Heart right ventricle (tissue), 16 donors: ENCODE measurements around the gene TWIST2. TPM values are rescaled to one million over a fixed set of nuclear protein-coding genes. Genes with fewer than 3 reads are reported as not detected.

ENCODE experiments used
- ATAC-seq, 8 donors: fragments of 200-7000 bp; cut with Tn5 transposase; one replicate each; pipeline ENCODE4 v1.9.1; 2020; ENCODE audit warnings: mild to moderate bottlenecking in 8 of 8, moderate library complexity in 8 of 8, moderate number of reproducible peaks in 1 of 8
- DNase-seq, 2 donors: peaks; one replicate each; pipeline ENCODE4 v3.0.0-alpha.2; 2020
- H3K27ac ChIP-seq, 10 donors: fragments of 200-600 bp; sonication (generic) in 2 of 10; one replicate each; pipeline versions ENCODE4 v1.5.0 to v1.8.0; 2020 to 2022; ENCODE audit warnings: mild to moderate bottlenecking in 3 of 10
- H3K27me3 ChIP-seq, 7 donors: fragments of 200-600 bp; one replicate each; pipeline ENCODE4 v1.8.0; 2021 to 2022; ENCODE audit warnings: mild to moderate bottlenecking in 2 of 7
- H3K36me3 ChIP-seq, 9 donors: fragments of 200-600 bp; sonication (generic) in 1 of 9; one replicate each; pipeline versions ENCODE4 v1.5.0 to v1.8.0; 2020 to 2022; ENCODE audit warnings: mild to moderate bottlenecking in 2 of 9
- H3K4me1 ChIP-seq, 9 donors: fragments of 200-600 bp; sonication (generic) in 1 of 9; one replicate each; pipeline versions ENCODE4 v1.5.0 to v1.8.0; 2020 to 2022; ENCODE audit warnings: mild to moderate bottlenecking in 4 of 9
- H3K4me3 ChIP-seq, 10 donors: fragments of 200-600 bp; sonication (generic) in 2 of 10; one replicate each; pipeline versions ENCODE4 v1.5.0 to v1.8.0; 2020 to 2022; ENCODE audit warnings: mild to moderate bottlenecking in 7 of 10, moderate library complexity in 2 of 10
- H3K9me3 ChIP-seq, 11 donors: fragments of 200-600 bp in 10 of 11; sonication (generic) in 2 of 11; one replicate each; pipeline versions ENCODE4 v1.5.0 to v1.8.0; 2013 to 2022; ENCODE audit warnings: mild to moderate bottlenecking in 2 of 11, control low read depth in 1 of 11, moderate library complexity in 1 of 11
- WGBS, 2 donors: extraction: QIAGEN DNeasy Blood & Tissue Kit; methylation state at CpG; one replicate each; pipeline ENCODE4 v1.1.7; 2013; ENCODE audit warnings: inconsistent platforms in 1 of 2; 5-methylcytosine and 5-hydroxymethylcytosine counted together
- intact Hi-C, 10 donors: fragments of 100-400 bp; cut with DNase I; formaldehyde crosslinking; loops; one replicate each; pipeline versions ENCODE4 v1.11.1 to v1.14.2; 2022
- polyA plus RNA-seq, 2 donors: library from polyadenylated mRNA; stranded (reverse); fragments of 200-250 nt; gene quantifications; one replicate each; pipeline ENCODE4 v1.2.3, GENCODE V29; 2013
- total RNA-seq, 10 donors: library from RNA; stranded (reverse); fragmentation: NEBNext Ultra II Directional in 3 of 10; extraction: Animal tissue kit (Norgen Biotek cat#: 25700) in 3 of 10; gene quantifications; one replicate each; pipeline versions ENCODE4 v1.2.1 to v1.2.4, GENCODE V29; 2021 to 2023
- TF ChIP-seq, protein P1 (sequence below), 9 donors: fragments of 200-600 bp; sonication (generic) in 2 of 9; IDR thresholded peaks; one replicate each; pipeline versions ENCODE4 v1.5.0 to v1.8.0; 2021 to 2022; ENCODE audit warnings: antibody characterized with exemption in 9 of 9, mild to moderate bottlenecking in 5 of 9, moderate library complexity in 1 of 9
- donor health status: Arrhythmogenic right ventricular cardiomyopathy.
- donor health status: ischemic (EF 13 %, LVEDD 7.1; RV severe dilation, severe dysfunction).
- donor health status: healthy with polysubstance abuse.
- donor health status: DM: no; HTN: yes; CAD: no.
- donor health status: DM: no; HTN: no; CAD: no.
- donor health status: ischemic (EF 25% LVEDD 6.9; RV normal size, moderate dysfunction).
- donor health status: ischemic (EF 25% LVEDD 5.7; RV mildly dilated, moderate dysfunction).
- donor health status: healthy.
- donor health status: DM: yes; HTN: yes; CAD: no.
- donor health status: Ischemic cardiomyopathy.
- donor health status: ischemic (EF 35%, LVEDD 5.7; RV mildly dilated, moderate dysfunction).
- donor health status: nonischemic (EF 11% LVEDD 7.7; RV severe dilation, severe dysfunction).
- donor health status: DM: yes; HTN: yes; CAD: no.
- donor health status: PGD.
- donor health status: ischemic (EF 29% LVEDD 5.4; RV normal size, mild dysfunction).
- donor health status: nonischemic (EF 23%, LVEDD 6.1; RV moderate dilation, normal function).

The TWIST2 gene
- total and polyA plus RNA-seq, 12 donors: 0.19 to 3.5 (median 1.1) TPM

- no peak for DNase-seq
- Histone ChIP-seq H3K27me3 (peaks cover 0 to 60% (median 30%) of the 10 kb centered on the region in 7 donors), H3K4me3 (no peak overlapping the region), H3K4me1 (no peaks in the 10 kb centered on the region), H3K36me3 (no peaks in the 10 kb centered on the region), H3K9me3 (peaks cover 0 to 28% (median 8%) of the 10 kb centered on the region in 11 donors), H3K27ac (no peak overlapping the region)
- intact Hi-C loops: no loop called here
- TF ChIP-seq, protein P1, sequence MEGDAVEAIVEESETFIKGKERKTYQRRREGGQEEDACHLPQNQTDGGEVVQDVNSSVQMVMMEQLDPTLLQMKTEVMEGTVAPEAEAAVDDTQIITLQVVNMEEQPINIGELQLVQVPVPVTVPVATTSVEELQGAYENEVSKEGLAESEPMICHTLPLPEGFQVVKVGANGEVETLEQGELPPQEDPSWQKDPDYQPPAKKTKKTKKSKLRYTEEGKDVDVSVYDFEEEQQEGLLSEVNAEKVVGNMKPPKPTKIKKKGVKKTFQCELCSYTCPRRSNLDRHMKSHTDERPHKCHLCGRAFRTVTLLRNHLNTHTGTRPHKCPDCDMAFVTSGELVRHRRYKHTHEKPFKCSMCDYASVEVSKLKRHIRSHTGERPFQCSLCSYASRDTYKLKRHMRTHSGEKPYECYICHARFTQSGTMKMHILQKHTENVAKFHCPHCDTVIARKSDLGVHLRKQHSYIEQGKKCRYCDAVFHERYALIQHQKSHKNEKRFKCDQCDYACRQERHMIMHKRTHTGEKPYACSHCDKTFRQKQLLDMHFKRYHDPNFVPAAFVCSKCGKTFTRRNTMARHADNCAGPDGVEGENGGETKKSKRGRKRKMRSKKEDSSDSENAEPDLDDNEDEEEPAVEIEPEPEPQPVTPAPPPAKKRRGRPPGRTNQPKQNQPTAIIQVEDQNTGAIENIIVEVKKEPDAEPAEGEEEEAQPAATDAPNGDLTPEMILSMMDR (IDR thresholded peaks at IDR 0.05): no peak
- ATAC-seq: no peak
- 45 to 46% methylated on average over 9 of the region's 9 CpGs for WGBS, 2 donors
These were observed 26.5 kb upstream of the TWIST2 start for GRCh38 chr2:238821391-238821790.

DNA sequence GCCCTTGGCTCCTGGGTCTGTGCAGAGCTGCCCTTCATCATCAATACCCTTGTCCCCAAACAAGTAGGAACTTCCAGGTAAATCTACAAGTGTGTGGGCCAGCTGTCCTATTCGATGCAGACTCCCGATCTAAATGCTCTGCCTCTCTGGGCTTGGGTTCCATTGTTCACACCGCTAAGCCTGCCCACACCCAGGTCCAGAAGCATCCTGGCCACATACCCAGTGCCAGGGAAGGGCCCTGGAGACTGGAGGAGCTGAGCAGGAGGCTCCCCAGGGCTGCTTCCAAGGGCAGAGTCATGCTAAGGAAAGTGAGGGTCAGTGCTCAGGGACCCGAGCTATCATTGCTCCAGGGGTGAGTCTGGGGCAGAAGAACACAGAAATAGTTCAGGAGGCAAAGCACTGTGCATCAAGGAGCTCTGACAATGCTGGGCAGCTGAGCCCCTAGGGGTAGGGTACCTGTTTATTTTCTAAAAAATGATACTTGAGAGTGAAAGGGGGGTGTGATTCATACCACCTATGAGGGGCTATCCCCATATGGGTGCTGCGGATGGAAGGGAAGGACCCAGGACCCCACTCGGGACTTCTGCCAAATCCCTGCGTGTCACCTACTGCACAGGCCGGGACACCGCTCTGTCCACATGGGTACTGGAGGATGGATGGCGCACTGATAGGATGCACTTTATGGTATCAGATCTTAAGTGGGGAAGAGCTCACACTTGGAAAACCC, 25.8 kb upstream of the TWIST2 start:
- Histone ChIP-seq H3K36me3 (no peaks in the 10 kb centered on the region), H3K27ac (no peak overlapping the region), H3K4me3 (no peak overlapping the region), H3K27me3 (peaks cover 0 to 53% (median 23%) of the 10 kb centered on the region in 7 donors), H3K9me3 (peaks cover 0 to 28% (median 8%) of the 10 kb centered on the region in 11 donors), H3K4me1 (no peaks in the 10 kb centered on the region)
- WGBS, 2 donors: 76 to 78% methylated on average over 10 of the region's 10 CpGs
- TF ChIP-seq, protein P1 (IDR thresholded peaks at IDR 0.05): no peak
- intact Hi-C loops: no loop called here
- no peak for ATAC-seq
- no peak for DNase-seq

GRCh38 chr2:238822955-238823354, 24.9 kb upstream of the TWIST2 start:
- Histone ChIP-seq H3K9me3 (peaks cover 0 to 37% (median 8%) of the 10 kb centered on the region in 11 donors), H3K4me3 (no peak overlapping the region), H3K27ac (no peak overlapping the region), H3K4me1 (no peaks in the 10 kb centered on the region), H3K36me3 (no peaks in the 10 kb centered on the region), H3K27me3 (peaks cover 0 to 45% (median 18%) of the 10 kb centered on the region in 7 donors)
- intact Hi-C loops: no loop called here
- ATAC-seq (no peak), DNase-seq (no peak)
- WGBS, 2 donors: 92 to 95% methylated on average over 1 of the region's 1 CpG
- TF ChIP-seq, protein P1 (IDR thresholded peaks at IDR 0.05): no peak

DNA sequence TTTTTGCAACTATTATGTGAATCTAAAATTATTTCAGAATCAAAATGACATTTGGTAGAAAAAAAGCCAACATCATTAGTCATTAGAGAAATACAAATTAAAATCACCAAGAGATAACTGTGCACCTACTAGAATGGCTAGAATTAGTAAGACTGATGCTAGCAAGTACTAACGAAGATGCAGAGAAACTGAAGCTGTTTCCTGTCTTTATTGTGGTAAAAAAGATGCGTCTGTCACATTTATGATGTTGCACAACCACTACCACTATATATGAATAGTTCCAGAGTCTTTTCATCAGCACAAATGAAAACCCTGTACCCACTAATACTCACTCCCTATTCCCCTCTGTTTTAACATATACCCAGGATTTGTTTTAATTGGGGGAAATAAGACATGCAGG, 16.7 kb upstream of the TWIST2 start:
- WGBS, 2 donors: 51 to 61% methylated on average over 2 of the region's 2 CpGs
- Histone ChIP-seq H3K4me1 (no peaks in the 10 kb centered on the region), H3K27ac (no peak overlapping the region), H3K4me3 (no peak overlapping the region), H3K36me3 (no peaks in the 10 kb centered on the region), H3K9me3 (peaks cover 0 to 13% (median 0%) of the 10 kb centered on the region in 11 donors), H3K27me3 (peaks cover 0 to 33% (median 17%) of the 10 kb centered on the region in 7 donors)
- intact Hi-C loops: no loop called here
- DNase-seq (no peak), ATAC-seq (no peak)
- TF ChIP-seq, protein P1 (IDR thresholded peaks at IDR 0.05): no peak
